Subcutaneous adipose tissue (tissue), 4 donors: Measurements from ENCODE around the gene CFTR. TPM values are rescaled to one million over a fixed set of nuclear protein-coding genes. Genes with fewer than 3 reads are reported as not detected.

ENCODE experiments used
- CTCF ChIP-seq: fragments of 450-650 bp; IDR thresholded peaks from one replicate; pipeline ENCODE4 v1.5.1; 2016; ENCODE audit warnings: low read depth, mild to moderate bottlenecking, control low read depth, antibody characterized with exemption, moderate library complexity
- total RNA-seq, 4 donors: library from RNA; depleted of rRNA; stranded (reverse); fragments of >200 nt; gene quantifications; one replicate each; pipeline ENCODE4 v1.1.0, GENCODE V29; 2016

The CFTR gene
- total RNA-seq, 4 donors from 2014 or later, result 2.6 TPM; not detected in 3

DNA sequence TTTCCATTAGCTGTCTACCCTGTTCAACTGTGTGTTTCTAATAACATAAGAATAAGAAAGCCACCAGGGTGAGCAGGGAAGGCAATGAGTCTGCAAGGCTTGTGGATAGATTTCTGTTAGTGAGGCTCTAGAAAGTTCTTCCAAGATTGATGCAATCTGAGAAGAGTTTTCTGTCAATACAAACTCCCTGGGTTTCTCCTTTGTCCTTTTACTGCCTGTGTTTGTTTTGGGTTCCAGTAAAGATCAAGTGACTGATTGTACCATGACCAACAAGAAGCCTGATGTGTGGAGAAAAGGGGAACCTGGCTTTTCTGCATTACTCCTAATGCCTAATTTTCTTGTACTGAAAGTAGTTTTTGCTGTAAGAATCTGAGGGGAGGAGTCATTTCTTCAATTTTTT lies 139.9 kb downstream of the CFTR start:
- no peak for TF ChIP-seq CTCF

GRCh38 chr7:117621075-117621618 lies 141.3 kb downstream of the CFTR start:
- no peak for TF ChIP-seq CTCF

DNA sequence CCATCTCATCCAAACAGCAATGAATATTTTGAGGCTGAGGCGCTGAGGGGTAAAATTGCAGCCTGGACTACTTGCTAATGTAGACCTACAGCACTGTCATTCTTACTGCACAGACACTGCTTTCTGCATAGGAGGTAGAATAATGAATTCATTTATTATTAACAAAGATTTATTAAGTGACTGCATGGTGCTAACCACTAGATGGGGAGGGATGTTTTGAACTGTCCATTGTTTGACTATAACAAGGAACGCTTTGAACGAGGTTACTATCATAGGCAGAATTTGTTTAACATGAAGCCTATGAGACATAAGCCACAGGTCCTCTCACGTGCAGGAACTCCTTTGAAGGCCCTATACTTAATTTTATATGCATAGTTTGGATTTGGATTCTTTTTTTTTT lies 143.8 kb downstream of the CFTR start:
- no peak for TF ChIP-seq CTCF

- no peak for TF ChIP-seq CTCF
These were observed 150.7 kb downstream of the CFTR start for GRCh38 chr7:117630501-117630900.

- no peak for TF ChIP-seq CTCF
These were observed 151.2 kb downstream of the CFTR start for GRCh38 chr7:117630907-117631564.

DNA sequence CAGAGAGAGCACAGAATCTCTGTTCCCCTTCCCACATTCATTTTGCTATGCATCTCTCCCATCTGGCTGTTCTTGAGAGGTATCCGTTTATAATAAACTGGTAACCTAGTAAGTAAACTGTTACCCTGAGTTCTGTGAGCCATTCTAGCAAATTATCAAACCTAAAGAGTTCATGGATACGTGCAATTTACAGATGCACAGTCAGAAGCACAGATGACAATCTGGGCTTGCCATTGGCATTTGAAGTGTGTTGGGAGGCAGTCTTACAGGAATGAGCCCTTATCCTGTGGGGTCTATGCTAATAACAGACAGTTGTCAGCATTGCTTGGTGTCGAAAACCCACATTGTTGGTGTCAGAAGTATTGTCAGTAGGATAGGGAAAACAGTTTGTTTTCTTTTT lies 151.8 kb downstream of the CFTR start:
- TF ChIP-seq CTCF, result no peak

DNA sequence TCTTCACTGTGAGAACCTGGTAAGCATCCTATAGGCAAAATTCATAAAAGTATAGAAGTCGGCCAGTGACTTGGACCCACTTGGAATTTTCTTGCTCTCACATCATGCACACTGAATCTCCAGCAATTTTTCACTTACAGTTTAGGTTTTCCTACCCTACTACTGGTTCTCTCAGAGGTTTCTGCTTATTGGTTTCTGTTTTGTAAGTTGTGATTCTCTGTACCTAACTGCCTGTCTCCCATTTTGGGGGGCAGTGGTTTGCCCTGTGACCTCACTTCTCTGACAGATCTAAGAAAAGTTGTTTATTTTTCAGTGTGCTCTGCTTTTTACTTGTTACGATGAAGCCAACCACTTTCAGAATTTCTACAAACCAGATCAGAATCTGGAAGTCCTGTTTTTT lies 158.1 kb downstream of the CFTR start:
- TF ChIP-seq CTCF, result no peak
